GM12891 (cell line): ENCODE results near the gene JMJD6.

Experiments used
- DNase-seq: peaks from one replicate; pipeline ENCODE4 v3.0.0; 2011; ENCODE audit warnings: low spot score; ENCODE audit not compliant: insufficient read length
- FAIRE-seq: peaks from 2 replicates; lab custom pipeline; 2011; peaks lifted over from hg19 to GRCh38; lab: Jason Lieb, UNC
- PAX5 ChIP-seq: IDR thresholded peaks from 2 replicates; pipeline ENCODE4 v1.6.1; 2011; ENCODE audit warnings: low read length, moderate library complexity, mild to moderate bottlenecking; ENCODE audit not compliant: insufficient read depth, severe bottlenecking
- POLR2A ChIP-seq: IDR thresholded peaks from 2 replicates; pipeline ENCODE4 v1.6.1; 2011; ENCODE audit warnings: low read depth, low read length, control low read depth
- POLR2AphosphoS5 ChIP-seq: IDR thresholded peaks from 2 replicates; pipeline ENCODE4 v1.6.1; 2011; ENCODE audit warnings: low read depth, low read length, control low read depth
- POU2F2 ChIP-seq: IDR thresholded peaks from 2 replicates; pipeline ENCODE4 v1.6.1; 2011; ENCODE audit warnings: low read depth, mild to moderate bottlenecking, control low read depth, low read length, moderate library complexity
- SPI1 ChIP-seq: IDR thresholded peaks from 2 replicates; pipeline ENCODE4 v1.6.1; 2011; ENCODE audit warnings: low read depth, low read length, control low read depth
- TAF1 ChIP-seq: IDR thresholded peaks from 2 replicates; pipeline ENCODE4 v1.6.1; 2011; ENCODE audit warnings: low read depth, low read length, control low read depth

The JMJD6 gene

GRCh38 chr17:76681222-76682137 lies 44.9 kb downstream of the JMJD6 start:
- DNase-seq = peak; percentile 67
- TF ChIP-seq POU2F2 (no peak), POLR2A (no peak), TAF1 (no peak), PAX5 (no peak), SPI1 (no peak), POLR2AphosphoS5 (no peak)
- peak; percentile 81 for FAIRE-seq

DNA sequence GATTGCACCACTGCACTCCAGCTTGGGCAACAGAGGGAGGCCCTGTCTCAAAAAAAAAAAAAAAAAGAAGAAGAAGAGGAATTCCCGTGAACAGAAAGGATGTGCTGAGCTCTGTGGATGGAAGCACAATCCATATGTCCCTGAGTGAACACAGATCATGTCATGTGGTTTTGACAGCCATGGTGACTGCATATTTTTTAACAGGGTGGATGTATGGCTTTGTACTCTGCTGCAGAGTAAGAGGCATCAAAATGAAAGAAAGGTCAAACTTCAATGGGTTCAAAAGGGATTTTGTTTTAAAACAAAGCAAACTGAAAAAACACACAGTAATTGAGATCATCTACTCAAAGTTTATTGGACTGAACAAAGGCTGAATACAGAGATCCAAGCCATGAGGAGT lies 47.2 kb downstream of the JMJD6 start:
- DNase-seq (no peak), FAIRE-seq (no peak)
- no peak for TF ChIP-seq POU2F2
- TF ChIP-seq SPI1 = no peak
- TF ChIP-seq PAX5 = no peak
- TF ChIP-seq POLR2A = no peak
- no peak for TF ChIP-seq POLR2AphosphoS5
- TF ChIP-seq TAF1 = no peak

GRCh38 chr17:76678330-76678729 lies 48.1 kb downstream of the JMJD6 start:
- DNase-seq (no peak), FAIRE-seq (no peak)
- TF ChIP-seq POLR2AphosphoS5 (no peak), PAX5 (no peak), POLR2A (no peak), POU2F2 (no peak), SPI1 (no peak), TAF1 (no peak)

- no peak for DNase-seq
- FAIRE-seq = no peak
- no peak for TF ChIP-seq TAF1
- TF ChIP-seq SPI1 = no peak
- TF ChIP-seq POLR2A = no peak
- no peak for TF ChIP-seq POU2F2
- TF ChIP-seq POLR2AphosphoS5 = no peak
- no peak for TF ChIP-seq PAX5
These were observed 49.0 kb downstream of the JMJD6 start for GRCh38 chr17:76677406-76677805.

DNA sequence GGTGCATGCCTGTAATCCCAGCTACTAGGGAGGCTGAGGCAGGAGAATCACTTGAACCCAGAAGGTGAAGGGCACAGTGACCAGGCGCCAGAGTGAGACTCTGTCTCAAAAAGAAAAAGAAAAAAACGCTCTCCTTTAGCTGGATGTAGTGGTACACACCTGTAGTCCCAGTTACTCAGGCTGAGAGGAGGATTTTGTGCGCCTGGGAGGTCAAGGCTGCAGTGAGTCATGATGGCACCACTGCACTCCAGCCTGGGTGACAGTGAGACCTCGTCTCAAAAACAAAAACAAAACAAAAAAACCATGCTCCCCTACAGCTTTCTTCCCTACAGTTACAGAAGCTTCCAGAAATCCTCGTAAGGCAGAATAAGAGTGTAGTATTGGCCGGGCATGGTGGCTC lies 49.8 kb downstream of the JMJD6 start:
- FAIRE-seq = no peak

GRCh38 chr17:76675648-76676047 lies 50.8 kb downstream of the JMJD6 start:
- TF ChIP-seq POLR2AphosphoS5 (no peak), PAX5 (no peak), POLR2A (no peak), TAF1 (no peak)
- FAIRE-seq = no peak
- no peak for DNase-seq

More for the DNA sequence above, 49.8 kb downstream of the JMJD6 start:
- TF ChIP-seq TAF1 (no peak), POLR2AphosphoS5 (no peak), POU2F2 (no peak)
- DNase-seq = no peak

GRCh38 chr17:76674600-76674999 lies 51.8 kb downstream of the JMJD6 start:
- FAIRE-seq (no peak), DNase-seq (no peak)
- TF ChIP-seq PAX5 (no peak), POLR2A (no peak), POLR2AphosphoS5 (no peak), SPI1 (no peak), TAF1 (no peak)

DNA sequence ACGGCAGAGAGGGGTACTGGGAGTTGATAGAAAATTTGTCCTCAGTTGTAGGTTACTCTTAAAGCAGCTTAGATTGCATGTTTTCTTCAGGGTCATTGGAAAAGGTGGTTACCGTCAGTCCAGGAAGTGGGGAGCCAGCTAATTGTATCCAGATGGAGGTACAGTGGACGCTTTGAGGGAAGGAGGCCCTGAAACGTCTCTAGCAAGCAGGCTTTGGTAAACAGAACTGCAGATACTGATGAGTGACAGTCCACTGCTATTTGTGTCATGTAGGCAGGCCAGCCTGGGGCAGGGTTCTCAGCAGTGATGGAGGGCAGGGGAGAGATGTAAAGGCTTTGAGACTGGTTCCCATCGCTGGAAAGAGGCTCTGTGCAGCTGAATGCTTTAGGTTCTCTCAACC lies 52.7 kb downstream of the JMJD6 start:
- no peak for TF ChIP-seq POLR2AphosphoS5
- TF ChIP-seq SPI1 = no peak
- no peak for TF ChIP-seq POU2F2
- no peak for TF ChIP-seq POLR2A
- no peak for TF ChIP-seq PAX5
- TF ChIP-seq TAF1 = no peak
- FAIRE-seq (no peak), DNase-seq (no peak)

DNA sequence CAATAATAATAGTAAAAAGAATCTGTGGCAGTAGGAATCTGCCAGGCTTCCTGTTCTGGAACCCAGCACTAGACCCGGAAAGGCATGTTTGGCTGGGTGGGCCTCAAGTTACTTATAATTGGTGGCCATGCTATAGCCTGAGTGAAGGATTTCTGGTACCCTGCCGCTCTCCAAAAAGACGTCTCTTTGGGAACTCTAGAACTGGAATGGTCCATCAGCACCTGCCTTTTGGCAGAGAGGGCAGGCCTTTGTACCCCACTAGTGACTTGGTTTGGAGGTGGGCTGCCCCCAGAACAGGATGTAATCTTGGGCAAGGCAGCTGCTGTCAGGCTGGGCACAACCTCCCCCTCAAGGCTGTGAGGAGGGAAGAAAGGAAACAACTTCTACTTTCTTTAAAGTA lies 53.5 kb downstream of the JMJD6 start:
- no peak for TF ChIP-seq TAF1
- no peak for TF ChIP-seq PAX5
- no peak for TF ChIP-seq POLR2A
- no peak for TF ChIP-seq POLR2AphosphoS5
- TF ChIP-seq SPI1 = no peak
- DNase-seq (no peak), FAIRE-seq (no peak)

DNA sequence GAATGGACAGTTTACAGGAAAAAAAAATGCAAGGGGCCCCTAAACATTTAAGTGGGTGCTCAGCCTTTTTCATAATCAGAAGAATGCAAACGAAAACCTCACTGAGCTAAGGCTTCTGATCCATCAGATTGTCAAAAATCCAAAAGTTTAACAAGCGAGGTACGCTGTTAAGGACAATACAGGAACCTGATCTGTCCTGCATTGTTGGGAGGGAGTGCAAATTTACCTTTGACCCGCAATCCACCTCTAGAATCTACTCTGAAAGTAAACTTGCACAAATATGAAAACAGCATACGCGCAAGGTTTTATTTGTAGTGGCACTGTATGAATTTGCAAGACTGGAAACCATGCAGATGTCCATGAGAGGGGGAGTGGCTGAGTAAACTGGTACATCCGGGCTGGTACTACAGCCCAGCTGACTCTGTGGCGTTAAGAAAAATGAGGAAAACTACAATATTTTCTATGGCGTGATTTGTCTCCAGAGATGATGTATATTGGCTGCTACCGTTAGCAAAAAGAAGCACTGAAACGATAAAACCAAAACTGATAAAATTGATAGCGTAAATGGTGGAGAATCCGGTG lies 54.0 kb downstream of the JMJD6 start:
- FAIRE-seq = peak; percentile 20
- DNase-seq = no peak
- TF ChIP-seq POLR2A (no peak), POU2F2 (no peak), POLR2AphosphoS5 (no peak), TAF1 (no peak), PAX5 (no peak), SPI1 (no peak)
